Measurements from ENCODE around the gene EN2. TPM values are rescaled to one million over a fixed set of nuclear protein-coding genes. Genes with fewer than 3 reads are reported as not detected.

The EN2 gene
- total RNA-seq, 4 donors from 2014 or later, result 0.15 to 2.1 TPM; not detected in 2

GRCh38 chr7:155450970-155451801 lies 6.7 kb upstream of the EN2 start:
- Histone ChIP-seq H3K4me3 (no peak overlapping the region), H3K27ac (no peak overlapping the region), H3K27me3 (peaks cover 18 to 83% of the 10 kb centered on the region in 2 donors), H3K4me1 (peaks cover 0 to 18% of the 10 kb centered on the region in 2 donors), H3K9me3 (no peaks in the 10 kb centered on the region), H3K36me3 (no peaks in the 10 kb centered on the region)
- intact Hi-C loops (cut with DNase I; ENCODE audit: low total_unique reads), result no loop called here
- no peak for DNase-seq
- no peak for TF ChIP-seq CTCF (IDR thresholded peaks at IDR 0.05)
- no peak for TF ChIP-seq POLR2A (IDR thresholded peaks at IDR 0.05)

- Histone ChIP-seq H3K27me3 (peaks cover 19 to 90% of the 10 kb centered on the region in 2 donors), H3K4me1 (peaks cover 0 to 18% of the 10 kb centered on the region in 2 donors), H3K27ac (no peak overlapping the region), H3K9me3 (no peaks in the 10 kb centered on the region), H3K36me3 (no peaks in the 10 kb centered on the region), H3K4me3 (no peak overlapping the region)
- DNase-seq, result no peak
- intact Hi-C loops (cut with DNase I; ENCODE audit: low total_unique reads), result no loop called here
- TF ChIP-seq POLR2A (IDR thresholded peaks at IDR 0.05) (no peak), CTCF (IDR thresholded peaks at IDR 0.05) (no peak)
These were observed 6.1 kb upstream of the EN2 start for GRCh38 chr7:155451840-155452239.

GRCh38 chr7:155452505-155453295 lies 5.2 kb upstream of the EN2 start:
- Histone ChIP-seq H3K9me3 (no peaks in the 10 kb centered on the region), H3K36me3 (no peaks in the 10 kb centered on the region), H3K4me3 (no peak overlapping the region), H3K4me1 (peaks cover 0 to 24% of the 10 kb centered on the region in 2 donors), H3K27ac (no peak overlapping the region), H3K27me3 (peaks cover 19 to 92% of the 10 kb centered on the region in 2 donors)
- no peak for DNase-seq
- TF ChIP-seq CTCF (IDR thresholded peaks at IDR 0.05) (no peak), POLR2A (IDR thresholded peaks at IDR 0.05) (no peak)
- intact Hi-C loops (cut with DNase I; ENCODE audit: low total_unique reads), result no loop called here

- TF ChIP-seq CTCF (IDR thresholded peaks at IDR 0.05), result no peak
- no peak for TF ChIP-seq POLR2A (IDR thresholded peaks at IDR 0.05)
- Histone ChIP-seq H3K4me1 (peaks cover 0 to 28% of the 10 kb centered on the region in 2 donors), H3K36me3 (no peaks in the 10 kb centered on the region), H3K4me3 (peak overlapping the region in 1 of 2 donors; percentile 9), H3K27ac (no peak overlapping the region), H3K27me3 (peaks cover 19 to 84% of the 10 kb centered on the region in 2 donors), H3K9me3 (no peaks in the 10 kb centered on the region)
- DNase-seq, result no peak
- intact Hi-C loops (cut with DNase I; ENCODE audit: low total_unique reads), result no loop called here
These were observed 4.4 kb upstream of the EN2 start for GRCh38 chr7:155453296-155454182.

Measured in uterus (tissue), 4 donors.